Activated CD4-positive, alpha-beta T cell treated with anti-CD3 and anti-CD28 coated beads, Interleukin-2, amount 50 U/mL, for 4 hours (primary cell): ENCODE data around the gene ETV3.

Experiments
- DNase-seq, 2 experiments: peaks; one replicate each; pipeline ENCODE4 v3.0.0-alpha.2; 2020

ETV3 gene

DNA sequence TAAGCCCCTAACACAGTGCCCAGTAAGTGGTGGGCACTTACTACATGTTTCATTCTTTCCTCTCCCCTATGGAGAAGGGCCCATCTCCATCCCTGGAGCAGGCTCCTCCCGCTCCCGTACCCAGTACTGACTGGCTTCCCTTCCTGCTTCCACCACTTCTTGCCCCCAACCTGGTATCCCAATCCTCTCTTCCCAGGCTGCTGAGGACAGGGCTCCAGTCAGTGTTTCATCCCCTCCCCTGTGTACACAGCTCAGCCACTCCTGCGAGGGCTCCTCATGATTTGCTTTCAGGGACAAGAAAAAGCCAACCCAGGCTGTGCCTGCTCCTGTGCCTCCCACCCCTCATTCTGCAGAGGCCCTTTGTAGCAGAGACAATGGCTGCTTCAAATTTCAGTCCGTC, 20.8 kb upstream of the ETV3 start:
- DNase-seq = no peak

GRCh38 chr1:157157501-157158190, 19.5 kb upstream of the ETV3 start:
- DNase-seq = no peak

DNA sequence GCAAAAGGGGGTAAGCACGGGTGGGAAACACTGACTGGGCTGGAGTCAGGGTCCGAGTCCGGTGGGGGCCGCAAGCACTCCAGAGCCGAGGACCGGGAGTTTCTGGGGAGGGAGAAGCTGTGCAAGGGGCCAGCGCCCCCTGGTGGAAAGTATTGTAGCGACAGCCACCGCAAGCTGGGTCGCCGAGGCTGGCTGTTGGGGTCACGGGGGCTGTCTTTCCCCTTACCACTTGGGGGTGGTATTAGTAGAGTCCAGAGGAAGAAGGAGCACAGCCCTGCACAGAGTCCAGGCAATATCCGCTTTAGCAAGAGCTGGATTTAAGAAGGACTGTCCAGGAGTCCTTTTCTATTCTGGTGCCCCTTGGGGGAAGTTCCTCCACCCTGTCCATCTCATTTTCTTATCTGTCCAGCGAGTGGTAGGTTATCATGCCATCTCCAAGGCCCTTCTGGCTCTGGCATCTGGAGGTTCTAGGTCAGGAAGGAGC, 17.9 kb upstream of the ETV3 start:
- DNase-seq = peak; percentile 68 to 73

GRCh38 chr1:157155658-157156057, 17.5 kb upstream of the ETV3 start:
- no peak for DNase-seq

- no peak for DNase-seq
Measured at GRCh38 chr1:157154940-157155514, 16.8 kb upstream of the ETV3 start.

DNA sequence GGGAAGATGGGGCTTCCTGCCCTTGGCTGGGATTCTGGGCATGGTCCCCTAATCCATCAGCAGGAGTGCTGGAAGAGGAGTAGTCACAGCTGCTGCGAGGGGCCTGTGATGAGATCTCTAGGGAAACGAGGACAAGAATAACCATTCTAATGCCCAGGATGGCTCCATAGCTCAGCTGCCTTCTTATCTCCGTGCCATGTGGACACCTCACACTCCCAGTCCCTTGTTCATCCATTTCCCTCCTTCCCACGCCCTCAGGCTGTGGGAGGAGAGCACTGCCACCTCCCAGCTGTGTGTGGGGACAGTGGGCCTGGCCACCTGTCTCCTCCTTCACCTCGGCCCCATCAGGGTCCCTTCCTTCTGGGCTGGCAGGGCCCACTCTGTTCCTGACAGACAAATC, 16.1 kb upstream of the ETV3 start:
- no peak for DNase-seq

- no peak for DNase-seq
Measured at GRCh38 chr1:157153746-157154145, 15.6 kb upstream of the ETV3 start.

DNA sequence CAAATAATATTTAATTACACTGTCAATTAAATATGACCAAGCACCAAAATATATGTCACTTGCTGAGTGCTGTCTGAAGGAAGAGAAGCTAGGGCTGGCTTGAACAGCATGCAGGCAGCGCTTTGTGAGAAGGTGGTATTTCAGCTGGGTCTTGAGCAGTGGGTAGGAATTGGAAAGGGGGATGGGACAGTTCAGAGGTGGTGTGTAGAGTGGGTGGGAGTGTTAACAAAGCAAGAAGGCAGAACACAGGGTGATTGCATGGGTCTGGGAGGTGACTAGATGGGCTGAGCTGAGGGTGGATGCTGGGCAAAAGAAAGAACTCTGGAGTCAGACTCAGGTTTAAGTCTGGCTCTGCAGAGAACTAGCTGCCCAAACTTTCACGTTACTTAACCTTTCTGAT, 14.3 kb upstream of the ETV3 start:
- no peak for DNase-seq

DNA sequence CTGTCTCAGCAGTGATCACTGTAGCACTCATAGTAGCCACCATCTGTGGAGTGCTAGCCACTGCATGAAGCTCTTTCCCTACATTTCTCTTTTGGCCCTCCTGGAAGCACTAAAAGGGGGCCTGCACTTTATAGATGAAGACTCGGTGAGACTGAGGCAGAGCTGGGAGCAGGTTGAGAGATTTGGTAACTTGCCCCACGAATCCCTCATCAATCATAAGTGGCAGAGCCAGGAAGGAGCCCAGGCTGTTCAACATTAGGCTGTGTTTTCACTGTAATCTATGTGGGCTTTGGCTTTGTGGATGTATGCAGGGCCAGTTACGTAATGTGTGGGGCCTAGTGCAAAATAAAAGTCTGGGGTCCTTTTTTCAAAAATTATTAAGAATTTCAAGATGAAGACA, 13.3 kb upstream of the ETV3 start:
- no peak for DNase-seq

DNA sequence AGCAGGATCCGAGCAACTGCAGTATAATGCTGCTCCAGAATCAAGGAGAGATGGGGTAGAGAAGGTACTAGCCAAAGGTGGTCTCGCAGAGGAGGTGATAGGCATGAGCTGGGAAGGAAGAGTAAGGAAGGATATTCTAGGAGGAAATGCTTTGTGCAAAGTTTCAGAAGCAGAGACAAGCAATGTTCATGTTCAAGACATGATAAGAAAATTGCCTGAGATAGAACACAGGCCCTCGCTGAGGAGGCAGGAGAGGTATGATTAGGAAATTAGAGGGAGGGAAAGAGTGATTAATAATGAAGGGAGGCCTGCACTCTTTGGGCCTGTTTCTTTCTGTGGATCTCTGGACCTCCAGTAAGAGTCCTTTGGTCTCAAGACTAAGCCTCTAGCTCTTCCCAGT, 12.9 kb upstream of the ETV3 start:
- no peak for DNase-seq

GRCh38 chr1:157150631-157151030, 12.4 kb upstream of the ETV3 start:
- DNase-seq = no peak

DNA sequence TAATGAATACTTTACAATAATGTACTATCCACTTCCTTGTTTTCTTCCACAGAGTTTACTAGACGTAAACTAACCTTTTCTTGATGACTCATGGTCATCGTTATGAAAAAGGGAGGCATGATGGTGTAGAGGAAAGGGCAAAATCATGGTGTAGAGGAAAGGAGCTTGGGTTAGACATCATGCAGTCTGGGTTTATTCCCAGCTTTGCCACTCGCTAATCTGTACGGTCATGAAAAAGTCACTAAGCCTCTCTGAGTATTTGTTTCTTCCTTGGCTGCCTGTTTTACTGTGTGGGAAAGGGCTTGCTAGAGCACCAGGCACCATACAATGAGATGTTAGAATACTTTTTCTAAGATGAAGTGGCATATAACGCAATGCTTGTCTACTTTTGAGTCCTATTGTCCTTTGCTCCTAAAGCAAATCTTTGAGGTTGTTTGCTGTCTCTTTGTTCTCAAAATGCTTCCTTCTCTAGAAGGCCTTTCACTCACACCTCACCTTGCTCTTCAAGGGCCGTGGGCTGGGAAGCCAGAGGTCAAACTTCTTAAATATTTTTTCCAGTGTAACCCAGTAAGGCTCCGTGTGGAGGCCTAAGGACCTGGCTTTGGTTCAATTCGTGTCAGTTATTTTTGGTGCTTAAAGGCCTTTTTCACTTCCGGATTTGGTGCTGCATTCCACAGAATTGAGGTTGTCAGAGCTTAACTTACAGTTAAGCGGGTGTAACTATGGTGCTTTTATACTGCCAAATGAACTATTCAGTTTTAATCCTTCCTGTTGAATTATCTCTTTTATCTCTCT, 9.9 kb upstream of the ETV3 start:
- DNase-seq = no peak

- DNase-seq = no peak
Measured at GRCh38 chr1:157147037-157147436, 8.8 kb upstream of the ETV3 start.

DNA sequence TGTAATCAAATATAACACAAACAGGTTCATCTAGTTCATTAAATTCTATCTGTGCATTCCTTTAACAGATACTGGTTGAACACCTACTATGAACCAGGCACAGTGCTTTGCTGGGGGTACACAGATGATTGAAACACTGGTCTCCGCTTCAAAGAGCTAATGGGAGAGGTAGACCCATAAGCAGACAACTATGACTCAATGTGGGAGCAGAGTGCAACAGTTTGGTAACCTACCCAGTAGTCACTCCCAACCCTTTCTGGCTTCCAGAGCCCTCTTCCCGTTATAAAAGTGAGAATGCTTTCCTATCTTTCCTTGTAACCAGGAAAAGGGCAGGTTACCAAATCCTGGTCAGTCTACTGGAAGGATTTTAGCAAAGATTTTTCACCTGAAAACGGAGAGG, 8.0 kb upstream of the ETV3 start:
- no peak for DNase-seq

DNA sequence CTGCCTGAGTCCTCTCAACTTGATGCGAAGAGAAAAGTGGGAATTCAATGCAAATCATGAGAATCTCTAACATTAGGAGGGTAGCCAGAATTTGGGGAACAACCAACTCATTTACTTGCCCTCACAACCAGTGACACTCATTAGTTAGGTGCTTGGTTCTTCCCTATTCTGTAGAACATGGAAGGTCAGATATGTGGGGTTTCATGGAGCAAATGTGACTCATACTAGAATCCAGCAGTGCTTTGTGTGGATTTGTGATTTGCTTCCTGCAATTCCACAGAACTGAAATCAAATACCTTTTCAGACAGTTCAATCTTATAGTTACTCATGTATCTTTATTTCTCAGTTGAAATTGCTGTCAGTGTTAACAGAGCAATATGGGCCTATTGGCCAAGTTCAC, 6.9 kb upstream of the ETV3 start:
- no peak for DNase-seq

DNA sequence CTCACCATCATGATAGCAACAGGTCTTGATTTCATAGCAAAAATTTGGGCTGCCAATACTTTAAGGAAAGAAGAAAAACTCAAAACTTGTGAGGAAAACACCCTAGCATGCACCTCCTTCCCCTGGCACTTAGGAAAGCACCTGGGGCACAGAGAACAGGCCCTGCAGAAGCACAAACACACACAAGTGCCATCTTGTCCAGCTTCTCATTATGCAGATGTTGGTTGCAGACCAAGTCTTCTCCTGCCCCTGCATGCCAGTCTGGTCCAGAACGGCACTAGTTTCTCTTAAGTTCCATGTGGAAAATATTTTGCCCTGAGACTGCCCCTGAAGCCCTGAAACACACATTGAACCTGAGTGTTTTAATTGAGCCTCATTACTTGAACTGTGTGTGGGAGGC, 6.3 kb upstream of the ETV3 start:
- DNase-seq = no peak

- no peak for DNase-seq
Measured at GRCh38 chr1:157142765-157143423, 4.7 kb upstream of the ETV3 start.

DNA sequence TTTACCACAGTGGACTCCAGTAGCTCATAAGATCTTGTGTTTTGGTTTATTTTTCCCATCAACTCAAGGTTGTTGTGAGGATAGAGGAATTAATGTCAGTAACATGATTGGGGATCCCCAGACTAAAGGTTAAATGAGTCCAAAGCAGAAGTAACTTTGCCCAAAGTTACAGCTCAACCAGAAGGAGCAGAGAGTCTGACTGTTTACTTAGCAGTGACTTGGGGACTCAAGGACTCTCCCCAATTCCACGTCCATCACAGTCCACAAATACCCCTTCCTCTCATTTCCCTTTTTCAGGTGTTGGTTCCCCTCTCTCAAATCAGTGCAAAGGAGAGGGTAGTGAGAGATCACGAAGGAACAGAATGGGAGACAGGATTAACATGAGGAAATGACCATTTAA, 4.0 kb upstream of the ETV3 start:
- DNase-seq = no peak

DNA sequence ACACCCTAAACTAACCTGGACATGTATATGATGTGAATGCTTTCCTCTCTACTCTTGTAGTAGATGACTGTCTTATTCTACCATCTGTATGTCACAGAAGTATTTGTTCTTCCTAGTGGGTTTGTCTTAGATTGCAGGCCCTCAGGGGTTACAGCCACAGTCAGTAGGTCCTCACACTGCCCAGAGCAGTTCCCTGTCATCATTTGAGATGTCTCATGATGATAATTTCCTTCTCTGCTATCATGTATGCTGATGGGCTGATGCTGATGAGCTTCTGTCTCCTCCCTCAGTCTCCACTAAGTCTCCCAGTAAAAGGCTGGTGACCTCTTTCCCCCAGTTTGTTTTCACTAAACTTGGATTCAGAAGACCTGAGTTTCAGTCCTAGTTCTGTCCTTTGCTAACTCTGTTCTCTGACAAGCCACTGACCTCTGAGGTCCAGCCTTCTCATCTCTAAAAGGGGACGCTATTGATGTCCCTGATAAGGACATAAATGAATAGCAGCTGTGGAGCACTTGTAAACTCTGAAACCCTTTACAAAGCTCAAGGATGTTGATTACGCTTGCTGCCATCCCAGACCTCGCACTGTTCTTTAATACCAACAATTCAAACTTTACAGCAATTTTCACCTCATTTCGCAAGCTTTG, 3.1 kb upstream of the ETV3 start:
- DNase-seq = no peak

GRCh38 chr1:157140063-157140588, 1.9 kb upstream of the ETV3 start:
- no peak for DNase-seq

- no peak for DNase-seq
Measured at GRCh38 chr1:157139052-157139715, 989 bp upstream of the ETV3 start.
